Femur (tissue), 1 donor: Measurements from ENCODE around the gene DSG1.
"Not testable (repeated sequence)": the region's sequence is repeated elsewhere in the genome, so short reads cannot be mapped to it uniquely, and the experiment has no call there.

Experiments
- DNase-seq: peaks from one replicate; pipeline ENCODE4 v3.0.0-alpha.2; 2017

The DSG1 gene

DNA sequence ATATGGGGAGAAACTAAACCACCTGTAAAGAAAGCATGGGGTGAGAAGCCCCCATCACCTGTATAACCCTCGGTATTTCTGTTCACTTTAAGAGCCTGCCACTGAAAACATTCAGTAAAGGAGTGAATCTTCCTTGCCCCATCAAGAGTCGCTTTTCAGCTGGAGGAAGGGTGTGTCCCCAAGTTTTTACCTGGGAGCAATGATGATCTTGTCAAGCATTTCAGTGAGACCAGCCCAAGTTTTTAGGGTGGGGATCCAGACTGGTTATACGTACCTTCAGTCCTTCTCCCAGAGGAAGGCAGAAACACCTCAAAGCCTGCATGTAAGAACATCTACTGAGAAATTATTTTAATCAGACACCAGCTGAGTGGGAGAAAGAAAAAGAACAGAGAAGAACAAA is at the start of gene DSG1:
Gene DSG1 (plus strand): TSS at position 301 of the 400 bp plus-strand sequence. CDS start 141 bp downstream, outside the sequence.
- no peak for DNase-seq

DNA sequence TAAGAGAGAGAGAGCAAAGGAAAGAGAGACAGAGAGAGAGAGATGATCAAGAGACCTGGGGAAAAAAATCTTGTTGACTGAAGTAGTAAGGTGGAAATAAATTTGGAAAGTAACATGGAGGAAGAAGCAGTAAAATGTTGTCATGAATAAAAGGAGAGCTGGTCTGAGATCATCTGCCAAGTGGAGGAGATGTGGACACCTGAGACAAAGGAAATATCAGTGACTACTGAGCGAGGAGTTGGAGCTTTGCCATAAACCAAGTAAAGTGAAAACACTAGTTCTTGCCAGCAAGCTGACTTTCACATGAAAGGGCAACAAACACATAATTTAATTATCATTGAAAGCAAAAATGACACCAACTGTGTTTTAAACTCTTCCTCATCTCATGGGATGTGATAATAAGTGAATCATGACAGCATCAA is 49.0 kb upstream of the DSG1 start:
- no peak for DNase-seq

DNA sequence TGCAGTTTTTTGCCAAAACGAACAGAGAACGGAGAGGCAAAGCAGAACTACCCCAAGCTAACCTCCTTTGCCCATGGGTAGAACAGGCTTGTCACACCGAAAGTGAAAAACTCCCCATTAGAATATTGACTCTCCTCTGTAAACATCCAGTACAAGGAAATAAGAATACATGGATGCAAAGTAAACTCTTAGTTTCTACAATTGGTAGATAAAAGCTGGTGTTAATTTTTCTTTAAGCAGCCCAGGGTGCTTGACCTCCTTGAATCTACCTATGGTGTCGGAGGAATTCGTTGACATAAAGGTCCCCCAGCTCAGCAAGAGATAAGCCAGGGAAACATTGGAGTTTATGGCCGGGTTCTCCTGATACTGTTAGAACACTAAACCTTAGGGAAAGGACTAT is 48.4 kb upstream of the DSG1 start:
- no peak for DNase-seq

DNA sequence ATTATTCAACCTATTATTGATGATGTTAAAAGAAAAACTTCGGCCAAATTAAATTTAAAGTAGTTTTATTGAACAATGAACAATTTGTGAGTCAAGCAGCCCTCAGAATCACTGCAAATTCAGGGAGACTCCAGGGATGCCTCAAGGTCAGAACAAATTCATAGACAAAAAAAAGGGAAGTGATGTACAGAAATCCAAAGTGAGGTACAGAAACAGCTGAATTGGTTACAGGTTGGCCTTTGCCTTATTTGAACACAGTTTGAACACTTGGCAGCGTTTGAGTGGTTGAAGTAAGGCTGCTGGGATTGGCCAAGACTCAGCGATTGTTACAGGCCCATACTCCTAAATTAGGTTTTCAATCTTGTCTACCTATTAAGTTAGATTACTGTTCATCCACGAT is 47.4 kb upstream of the DSG1 start:
- DNase-seq: no peak

DNA sequence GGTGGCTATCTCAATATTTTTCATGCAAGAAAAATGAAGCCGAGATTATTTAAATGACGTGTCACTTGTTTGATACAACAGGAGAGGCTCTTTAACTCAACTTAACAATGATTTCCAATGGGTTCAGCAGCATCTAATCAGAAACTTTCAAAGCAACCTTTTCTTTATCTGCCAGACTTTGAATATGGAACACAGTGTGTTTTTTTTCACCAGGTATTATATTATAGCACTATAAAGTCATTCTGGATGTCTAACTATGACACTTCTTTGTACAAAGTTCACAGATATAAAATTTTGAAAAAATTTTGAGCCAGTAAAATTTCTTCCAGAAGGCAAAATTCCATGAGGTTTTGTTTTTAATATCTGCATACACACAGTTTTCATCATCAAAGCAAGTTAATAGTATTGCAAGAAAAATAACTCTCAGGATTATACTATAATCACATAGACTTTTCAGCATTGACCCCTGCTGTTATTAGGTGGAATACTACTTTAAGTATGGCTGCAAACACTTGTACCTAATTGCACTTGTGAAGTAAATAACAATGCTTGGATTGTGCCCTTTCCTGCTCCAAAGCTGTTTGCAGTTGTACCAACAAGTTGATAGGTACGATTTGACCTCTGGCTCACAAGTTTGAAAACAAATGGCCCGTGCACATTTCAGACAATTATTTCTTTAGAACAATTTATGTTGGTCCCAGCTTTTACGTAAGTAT is 44.0 kb upstream of the DSG1 start:
- no peak for DNase-seq

DNA sequence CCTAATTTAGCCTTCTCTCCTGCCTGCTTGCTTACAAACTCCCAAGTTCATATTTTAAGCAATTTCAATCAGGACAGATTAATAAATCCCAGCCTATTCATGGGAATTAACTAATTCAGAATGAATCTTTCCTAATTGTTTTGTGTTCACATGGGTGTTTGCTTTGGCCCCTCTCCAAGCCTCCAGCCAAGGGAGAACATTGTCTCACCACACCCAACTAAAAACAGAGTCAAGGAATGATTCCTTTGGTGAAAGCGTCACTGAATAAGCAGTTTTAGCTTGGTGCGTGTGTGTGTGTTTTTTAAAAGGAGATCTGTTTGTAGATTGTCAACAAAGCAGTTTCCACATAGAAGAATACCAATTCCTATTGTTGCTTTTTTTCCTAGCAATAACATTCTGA is 43.0 kb upstream of the DSG1 start:
- DNase-seq: no peak

DNA sequence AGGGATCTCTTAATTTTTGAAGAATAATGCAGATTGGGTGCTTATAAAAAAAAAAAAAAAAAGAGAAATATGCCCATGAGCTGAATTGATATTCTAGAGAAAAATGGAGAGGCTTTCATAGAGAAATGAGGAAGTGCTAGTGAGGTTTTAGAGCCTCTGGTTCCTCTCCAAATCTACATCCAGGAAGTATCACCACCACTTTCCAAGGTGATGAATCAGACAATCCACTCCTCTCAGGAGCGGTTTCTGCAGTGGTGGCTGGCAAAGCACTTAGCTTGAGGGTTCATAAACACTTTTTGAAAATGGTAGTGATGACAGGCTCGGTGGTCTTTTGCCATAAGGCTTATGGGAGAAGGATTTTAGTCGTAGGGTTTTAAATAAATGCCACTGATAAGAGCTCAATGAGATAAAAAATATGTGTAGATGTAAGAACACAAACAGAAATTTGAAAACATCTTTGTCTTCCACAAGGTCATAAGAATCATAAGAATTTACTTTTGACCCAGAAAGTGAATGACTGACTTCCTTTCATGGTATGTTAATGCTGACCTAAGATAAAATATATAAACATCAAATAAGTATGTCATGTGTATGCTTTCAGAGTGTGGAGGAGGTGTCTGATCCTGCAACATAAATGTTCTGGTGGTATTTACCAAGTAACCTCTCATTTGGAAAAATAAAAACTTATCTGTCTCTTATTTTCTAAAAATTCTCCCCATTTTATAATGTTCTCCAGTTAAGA is 42.1 kb upstream of the DSG1 start:
- DNase-seq: no peak

DNA sequence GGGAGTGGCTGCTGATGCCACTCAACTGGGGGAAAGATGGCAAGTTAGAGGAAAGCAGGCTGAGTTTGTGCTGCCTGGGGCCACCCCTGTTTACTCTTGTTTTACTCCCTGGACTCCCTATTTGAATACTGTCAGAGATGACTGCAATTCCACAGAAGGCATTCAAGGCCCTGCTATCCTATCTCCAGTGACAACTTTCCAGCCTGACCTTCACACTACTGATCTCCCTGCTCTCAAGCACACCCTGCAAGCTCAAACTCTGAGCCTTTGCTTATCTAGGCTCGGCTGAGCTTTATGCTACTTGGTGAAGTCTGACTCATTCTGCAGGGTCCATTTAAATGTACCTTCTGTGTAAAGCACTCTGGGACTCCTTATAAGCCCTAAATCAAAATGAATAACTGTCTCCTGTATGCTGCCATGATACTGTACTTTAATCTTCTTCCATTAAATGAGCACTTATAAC is 39.3 kb upstream of the DSG1 start:
- no peak for DNase-seq

DNA sequence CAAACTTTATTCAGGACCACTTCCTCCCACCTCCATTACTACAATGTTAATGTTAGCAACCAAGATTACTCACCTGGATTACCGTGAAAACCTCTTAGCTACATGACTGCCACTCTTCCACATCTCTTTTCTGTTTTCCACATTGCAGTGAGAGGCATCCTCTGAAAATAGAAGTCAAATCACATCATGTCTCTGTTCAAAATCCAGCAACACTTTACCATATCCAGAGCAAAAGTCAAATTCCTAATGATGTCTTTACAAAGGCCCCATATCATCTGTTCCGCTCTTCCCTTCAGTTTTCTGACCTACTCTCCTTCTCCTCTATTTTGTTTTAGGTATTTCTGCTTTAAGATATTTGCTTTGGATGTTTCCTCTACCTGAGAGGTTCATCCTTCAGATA is 37.5 kb upstream of the DSG1 start:
- DNase-seq: no peak

DNA sequence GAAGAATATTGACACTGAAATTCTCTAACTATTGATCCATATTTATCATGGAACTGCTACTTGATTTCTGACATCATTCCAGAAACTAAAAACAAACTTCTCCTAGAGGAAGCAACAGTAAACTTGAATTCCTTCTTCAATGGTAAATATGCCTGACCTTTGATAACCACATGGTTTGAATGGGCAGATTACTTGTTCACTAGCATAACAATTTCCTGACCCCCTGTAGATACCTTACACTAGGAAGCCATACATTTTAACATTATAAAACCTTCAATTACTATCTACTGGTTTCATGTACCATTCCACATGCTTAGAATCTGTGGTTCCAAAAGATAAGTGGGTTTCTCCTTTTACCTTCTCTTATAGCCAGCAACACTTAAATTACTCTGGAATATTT is 36.5 kb upstream of the DSG1 start:
- DNase-seq: no peak

DNA sequence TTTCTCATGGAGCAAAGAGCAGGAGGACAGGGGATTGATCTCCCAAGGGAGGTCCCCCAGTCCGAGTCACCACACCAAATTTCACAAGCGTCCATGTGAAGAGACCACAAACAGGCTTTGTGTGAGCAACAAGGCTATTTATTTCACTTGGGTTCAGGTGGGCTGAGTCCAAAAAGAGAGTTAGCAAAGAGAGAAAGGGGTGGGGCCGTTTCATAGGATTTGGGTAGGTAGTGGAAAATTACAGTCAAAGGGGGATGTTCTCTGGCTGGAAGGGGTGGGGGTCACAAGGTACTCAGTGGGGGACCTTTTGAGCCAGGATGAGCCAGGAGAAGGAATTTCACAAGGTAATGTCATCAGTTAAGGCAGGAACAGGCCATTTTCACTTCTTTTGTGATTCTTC is 28.5 kb upstream of the DSG1 start:
- not testable (repeated sequence) for DNase-seq

DNA sequence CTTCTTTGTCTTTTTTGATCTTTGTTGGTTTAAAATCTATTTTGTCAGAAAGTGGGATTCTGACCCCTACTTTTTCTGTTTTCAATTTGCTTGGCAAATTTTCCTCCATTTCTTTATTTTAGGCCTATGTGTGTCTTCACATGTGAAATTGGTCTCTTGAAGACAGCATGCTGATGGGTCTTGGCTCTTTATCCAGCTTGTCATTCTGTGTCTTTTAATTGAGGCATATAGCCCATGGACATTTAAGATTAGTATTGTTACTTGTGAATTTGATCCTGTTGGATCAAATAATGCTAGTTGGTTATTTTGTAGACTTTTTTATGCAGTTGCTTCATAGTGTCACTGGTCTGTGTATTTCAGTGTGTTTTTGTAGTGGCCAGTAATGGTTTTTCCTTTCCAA is 26.3 kb upstream of the DSG1 start:
- DNase-seq: no peak

DNA sequence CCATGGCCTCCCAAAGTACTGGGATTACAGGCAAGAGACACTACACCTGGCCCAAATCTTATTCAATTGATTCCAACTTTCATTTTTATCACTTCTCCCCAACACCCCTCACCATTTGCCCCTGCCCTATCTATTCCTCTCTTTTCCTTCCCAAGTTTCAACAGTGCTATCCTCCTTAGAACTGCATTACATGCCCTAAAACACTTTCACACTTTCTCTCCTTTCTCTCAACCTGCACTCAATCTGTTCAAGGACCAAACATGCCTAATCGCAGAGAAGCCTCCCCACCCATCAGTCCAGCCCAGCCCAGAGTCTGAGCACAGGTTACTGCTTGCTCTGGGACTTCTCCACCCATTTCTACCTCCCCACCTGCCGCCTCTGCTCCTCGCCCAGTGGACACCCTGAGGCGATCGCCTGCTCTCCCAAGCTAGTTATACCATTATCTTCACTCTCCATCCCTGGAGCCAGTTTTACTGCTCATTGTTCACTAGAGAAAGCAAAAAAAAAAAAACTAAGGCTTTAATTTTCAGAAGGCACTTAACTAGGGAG is 23.7 kb upstream of the DSG1 start:
- DNase-seq: no peak

DNA sequence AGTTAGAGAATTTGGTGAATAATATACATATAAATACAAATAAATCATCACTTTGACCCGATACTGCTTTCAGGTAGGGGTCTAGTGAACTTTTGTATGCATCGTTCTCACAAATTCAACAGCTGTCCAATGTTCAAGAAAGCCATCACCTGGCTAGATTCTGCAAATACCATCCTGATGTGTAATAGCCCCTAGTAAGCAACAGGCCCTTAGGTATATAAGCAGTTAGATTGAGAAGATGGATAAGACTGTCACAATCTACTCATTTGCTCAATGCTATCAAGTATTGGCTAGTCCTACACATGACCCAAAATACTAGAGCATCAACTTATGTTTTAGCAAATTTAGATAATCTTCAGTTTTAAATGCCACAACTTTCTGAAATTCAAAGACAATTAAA is 20.7 kb upstream of the DSG1 start:
- no peak for DNase-seq

DNA sequence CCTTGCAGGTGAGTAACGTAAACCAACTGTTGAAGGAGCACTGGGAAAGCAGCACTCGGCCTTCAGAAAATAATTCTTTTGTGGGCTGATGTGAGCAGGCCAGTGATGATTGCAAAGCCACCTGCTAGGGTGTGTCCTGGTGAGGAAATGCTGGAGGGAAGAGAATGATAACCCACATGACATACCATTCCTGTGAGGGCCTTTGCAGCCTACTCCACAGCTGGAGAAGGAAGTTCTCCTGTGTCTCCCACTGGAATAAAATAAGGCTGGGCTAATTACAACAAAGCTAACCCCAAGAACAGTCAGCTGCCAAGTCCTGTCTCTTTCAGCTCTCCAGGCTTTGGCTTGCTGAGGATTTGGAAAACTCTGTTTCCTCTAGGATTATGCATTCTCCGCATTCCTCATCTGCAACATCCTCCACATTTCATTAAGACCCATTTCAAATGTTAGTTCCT is 16.7 kb upstream of the DSG1 start:
- DNase-seq: peak; percentile 46

DNA sequence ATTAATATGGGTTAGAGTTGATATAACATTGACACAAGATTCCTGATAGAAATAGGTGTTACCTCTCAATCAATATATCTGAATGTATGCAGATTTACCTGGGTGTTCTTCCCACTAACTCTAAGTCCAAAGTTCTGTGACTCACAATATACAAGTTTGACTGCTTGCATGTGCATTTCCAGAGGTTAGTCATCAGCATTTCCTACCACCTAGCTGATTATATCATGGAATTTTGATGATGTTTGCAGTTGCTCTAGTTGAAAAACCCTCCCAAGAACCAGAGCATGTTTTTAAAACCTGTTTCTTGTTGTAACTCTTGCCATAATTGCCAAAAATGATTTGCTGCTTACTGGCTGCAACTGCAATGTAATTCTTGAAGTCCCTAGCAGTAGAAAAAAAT is 15.0 kb upstream of the DSG1 start:
- DNase-seq: no peak

DNA sequence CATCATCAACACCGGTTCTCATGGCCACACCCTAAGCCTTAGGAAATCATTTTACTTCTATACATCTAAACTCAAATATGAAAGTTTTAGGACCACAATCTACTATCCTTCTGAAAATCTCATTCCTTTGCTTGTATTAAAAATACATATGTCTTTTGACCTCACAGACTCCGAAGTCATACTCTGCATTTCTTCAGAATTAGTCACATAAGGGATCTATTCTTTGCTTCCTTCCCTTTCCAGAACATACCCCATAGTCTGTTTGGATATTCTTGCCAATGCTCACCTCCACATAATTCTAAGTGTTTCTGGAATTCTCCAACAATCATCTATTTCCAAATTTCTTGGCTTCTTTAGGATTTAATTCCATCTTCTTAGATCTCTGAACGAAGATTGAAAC is 14.2 kb upstream of the DSG1 start:
- DNase-seq: no peak

DNA sequence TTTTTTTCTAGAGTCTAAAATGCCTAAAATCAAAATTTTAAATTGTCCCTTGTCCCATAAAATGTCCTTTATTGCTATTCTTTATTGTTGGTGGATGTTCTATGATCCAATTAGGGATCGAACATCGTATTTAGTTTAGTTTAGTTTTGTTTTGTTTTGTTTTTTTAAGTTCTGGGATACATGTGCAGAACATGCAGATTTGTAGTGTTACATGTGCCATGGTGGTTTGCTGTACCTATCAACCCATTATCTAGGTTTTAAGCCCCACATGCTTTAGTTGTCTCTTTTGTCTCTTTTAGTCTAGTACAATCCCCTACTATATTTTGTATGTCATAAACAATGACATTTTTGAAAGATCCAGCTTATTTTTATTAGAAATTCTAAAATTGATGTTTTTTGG is 8.8 kb upstream of the DSG1 start:
- DNase-seq: no peak

DNA sequence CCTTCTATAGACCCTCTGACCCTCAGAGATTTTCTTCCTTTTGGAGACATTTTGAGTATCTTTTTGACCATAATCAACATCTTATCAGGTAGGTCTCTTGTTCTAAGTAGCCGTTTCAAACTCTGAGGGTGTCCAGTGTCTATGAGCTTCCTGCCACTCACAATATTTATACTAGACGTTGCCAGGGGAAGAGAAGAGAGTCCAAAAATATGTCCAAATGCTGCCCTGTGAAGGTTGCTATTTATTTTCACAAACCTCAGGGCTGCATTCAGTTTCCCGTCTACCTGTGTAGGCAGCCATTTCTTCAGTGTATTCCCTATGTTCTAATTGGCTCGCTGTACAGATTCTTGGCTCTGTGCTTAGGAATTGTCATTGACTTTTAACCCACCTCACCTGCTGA is 986 bp upstream of the DSG1 start:
- no peak for DNase-seq

DNA sequence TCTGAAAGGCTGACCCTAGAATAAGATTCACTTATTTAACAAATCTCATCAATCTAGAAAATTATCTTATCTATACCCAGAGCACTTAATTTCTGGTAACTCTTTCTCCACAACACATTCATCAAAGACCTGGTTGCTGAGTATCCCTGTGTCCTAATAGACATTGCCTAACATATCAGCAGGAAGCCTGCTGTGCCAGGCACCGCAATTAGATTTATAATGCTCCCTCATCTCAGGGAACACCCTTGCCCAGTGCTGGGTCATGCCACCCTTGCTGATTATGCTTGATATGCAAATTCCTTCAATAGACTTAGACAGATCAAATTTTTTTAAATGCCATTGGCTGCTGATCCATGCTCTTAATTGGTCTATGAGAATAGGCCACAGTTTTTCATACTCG is 3.8 kb downstream of the DSG1 start:
- DNase-seq: no peak

DNA sequence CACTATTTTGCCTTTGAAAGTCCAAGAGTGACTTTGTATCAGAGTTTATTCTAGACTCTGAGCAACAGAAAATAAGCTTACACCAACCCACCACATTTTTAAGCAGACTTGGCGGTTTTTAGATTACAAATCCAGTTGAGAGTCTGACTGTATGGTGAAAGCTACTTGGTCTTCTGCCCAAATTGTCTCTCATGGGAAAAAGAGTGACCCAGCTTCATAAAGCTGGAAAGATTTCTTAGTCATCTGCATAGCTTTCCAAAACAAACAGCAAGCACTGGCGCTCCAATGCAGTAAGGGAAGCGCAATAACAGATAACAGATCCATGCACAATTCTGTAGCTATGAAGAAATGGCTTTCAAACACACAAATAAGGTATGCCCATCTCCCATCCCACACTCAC is 7.1 kb downstream of the DSG1 start:
- peak; percentile 20 for DNase-seq

DNA sequence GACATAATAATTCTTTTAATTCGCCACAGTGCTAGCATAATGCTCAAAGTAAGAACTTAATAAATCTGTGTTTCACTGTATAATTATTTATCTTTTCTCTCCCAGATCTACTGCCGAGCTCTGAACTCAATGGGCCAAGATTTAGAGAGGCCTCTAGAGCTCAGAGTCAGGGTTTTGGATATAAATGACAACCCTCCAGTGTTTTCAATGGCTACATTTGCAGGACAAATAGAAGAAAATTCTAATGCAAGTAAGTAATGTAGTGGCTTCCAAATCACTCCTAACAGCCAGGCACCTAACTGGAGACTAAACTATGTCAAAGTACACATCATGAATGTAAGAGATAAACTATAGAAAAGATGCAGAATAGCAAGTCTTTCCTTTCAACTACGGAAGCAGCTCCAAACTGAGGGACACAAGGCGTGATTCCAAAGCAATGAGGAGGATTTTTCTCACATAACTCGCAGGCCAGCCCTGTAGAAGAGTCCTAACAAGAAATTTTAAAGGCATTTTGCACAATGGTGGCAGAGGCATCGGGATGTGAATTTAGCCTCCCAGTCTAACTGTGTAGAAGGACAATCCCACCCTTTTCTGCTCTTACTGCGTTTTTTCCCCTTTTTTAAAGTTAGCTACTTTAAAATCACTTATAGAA is 12.0 kb downstream of the DSG1 start:
- no peak for DNase-seq

DNA sequence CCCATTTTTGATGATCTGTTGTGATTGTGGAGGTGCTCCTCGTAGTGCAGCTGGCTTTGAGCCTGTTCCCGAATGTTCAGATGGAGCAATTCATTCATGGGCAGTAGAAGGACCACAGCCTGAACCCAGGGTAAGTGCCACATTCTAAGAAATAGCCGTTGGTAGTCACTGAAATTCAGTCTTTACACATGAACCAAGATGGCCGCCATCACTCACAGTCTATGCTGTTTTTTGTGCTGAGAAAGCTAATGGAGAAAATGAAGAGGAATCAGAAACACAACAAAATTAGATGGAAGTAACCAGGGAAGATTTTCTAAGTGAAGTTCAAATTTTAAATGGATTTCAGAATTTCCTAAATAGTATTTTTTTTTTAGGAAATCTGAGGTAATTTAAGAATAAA is 25.5 kb downstream of the DSG1 start:
- no peak for DNase-seq

DNA sequence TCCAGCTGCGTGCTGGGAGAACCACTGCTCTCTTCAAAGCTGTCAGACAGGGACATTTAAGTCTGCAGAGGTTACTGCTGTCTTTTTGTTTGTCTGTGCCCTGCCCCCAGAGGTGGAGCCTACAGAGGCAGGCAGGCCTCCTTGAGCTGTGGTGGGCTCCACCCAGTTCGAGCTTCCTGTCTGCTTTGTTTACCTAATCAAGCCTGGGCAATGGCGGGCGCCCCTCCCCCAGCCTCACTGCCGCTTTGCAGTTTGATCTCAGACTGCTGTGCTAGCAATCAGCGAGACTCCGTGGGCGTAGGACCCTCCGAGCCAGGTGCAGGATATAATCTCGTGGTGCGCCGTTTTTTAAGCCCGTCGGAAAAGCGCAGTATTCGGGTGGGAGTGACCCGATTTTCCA is 35.4 kb downstream of the DSG1 start:
- DNase-seq: not testable (repeated sequence)
